NOMO-1 (cell line): ENCODE measurements around the gene VWA3A.
"Not testable (repeated sequence)": the region's sequence is repeated elsewhere in the genome, so short reads cannot be mapped to it uniquely, and the experiment has no call there.

ENCODE experiments used
- DNase-seq, 2 experiments: peaks; one replicate each; lab custom pipeline; 2025; ENCODE audit not compliant: unreplicated experiment in 2 of 2; lab: John Stamatoyannopoulos, UW

The VWA3A gene

DNA sequence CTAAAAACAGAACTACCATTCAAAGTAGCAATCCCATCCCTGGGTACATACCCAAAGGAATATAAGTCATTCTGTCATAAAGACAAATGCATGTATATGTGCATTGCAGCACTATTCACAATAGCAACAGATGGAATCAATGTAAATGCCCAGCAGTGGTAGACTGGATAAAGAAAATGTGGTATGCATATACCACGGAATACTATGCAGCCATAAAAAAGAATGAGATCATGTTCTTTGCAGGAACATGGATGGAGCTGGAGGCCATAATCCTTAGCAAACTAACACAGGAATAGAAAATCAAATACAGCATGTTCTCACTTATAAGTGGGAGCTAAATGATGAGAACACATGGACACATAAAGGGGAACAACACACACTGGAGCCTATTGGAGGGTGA, 36.2 kb downstream of the VWA3A start:
- not testable (repeated sequence) for DNase-seq

DNA sequence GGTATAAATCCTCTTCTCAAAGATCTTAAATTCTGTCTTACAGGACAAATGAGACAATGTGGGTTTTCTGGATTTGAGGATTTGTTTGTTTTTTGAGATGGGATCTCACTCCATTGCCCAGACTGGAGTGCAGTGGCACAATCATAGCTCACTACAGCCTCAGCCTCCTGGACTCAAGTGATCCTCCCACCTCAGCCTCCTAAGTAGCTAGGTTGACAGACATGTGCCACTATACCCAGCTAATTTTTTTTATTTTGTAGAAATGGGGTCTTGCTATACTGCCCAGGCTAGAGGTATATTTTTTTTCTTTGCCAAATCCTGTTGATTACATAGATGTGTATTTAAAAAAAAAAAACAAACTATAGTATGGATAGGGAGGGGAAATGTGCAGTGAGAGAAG, 38.2 kb downstream of the VWA3A start:
- no peak for DNase-seq

DNA sequence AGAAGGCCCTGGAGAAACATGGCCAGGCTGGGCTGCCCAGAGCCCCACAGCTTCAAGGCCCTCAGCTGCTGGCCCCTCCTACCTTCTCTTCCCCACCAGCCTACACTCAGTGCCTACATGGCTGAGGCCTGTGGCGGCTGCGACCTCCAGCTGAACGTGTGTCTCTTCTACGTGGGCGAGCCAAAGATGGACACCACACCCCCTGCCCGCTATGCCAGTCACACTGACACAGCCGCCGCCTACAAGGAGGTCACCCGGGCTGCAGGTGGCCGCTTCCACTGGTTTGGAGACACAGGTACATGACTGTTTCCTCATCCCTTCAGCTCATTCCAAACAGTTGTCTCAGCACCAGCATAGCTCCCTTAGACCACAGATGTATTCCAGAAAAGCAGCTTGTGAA, 40.5 kb downstream of the VWA3A start:
- DNase-seq = no peak

DNA sequence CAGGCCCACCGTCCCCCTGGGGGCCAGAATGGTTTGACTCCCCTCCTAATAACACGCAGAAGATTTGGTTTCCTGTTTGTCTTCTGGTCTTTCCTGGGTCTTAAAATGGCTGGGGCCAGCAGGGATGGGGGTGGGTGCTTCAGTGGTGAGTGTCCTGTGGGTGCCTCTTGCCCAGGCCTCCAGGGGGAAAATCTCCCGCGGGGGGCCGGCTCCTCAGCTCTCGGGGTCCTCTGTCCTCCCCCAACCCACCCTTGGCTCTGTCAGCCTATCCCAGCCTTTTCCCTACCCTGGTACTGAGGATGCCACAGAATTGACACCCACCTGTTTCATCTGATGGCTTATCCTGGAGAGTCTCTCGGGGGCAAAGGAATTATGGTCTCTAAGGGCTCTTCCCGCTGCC, 46.1 kb downstream of the VWA3A start:
- no peak for DNase-seq

DNA sequence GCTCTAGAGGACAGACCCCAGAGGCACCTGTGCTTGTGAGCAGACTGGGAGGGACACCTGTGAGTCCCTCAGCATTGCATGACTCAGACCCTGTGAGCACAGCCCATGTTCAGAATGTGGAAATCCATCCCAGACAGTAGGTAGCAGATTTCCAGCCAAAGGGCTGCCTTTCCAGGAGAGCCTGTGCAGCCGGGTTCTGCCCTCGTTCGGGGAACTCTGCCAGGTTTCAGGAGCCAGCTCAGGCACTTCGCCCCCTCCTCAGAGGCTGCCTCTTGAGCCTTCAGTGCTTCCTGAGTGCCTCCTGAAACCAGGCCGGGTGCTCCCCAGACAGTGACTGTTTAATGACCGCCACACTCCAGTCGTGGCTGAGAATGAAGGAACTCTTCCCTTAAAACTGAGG, 46.7 kb downstream of the VWA3A start:
- DNase-seq = no peak

DNA sequence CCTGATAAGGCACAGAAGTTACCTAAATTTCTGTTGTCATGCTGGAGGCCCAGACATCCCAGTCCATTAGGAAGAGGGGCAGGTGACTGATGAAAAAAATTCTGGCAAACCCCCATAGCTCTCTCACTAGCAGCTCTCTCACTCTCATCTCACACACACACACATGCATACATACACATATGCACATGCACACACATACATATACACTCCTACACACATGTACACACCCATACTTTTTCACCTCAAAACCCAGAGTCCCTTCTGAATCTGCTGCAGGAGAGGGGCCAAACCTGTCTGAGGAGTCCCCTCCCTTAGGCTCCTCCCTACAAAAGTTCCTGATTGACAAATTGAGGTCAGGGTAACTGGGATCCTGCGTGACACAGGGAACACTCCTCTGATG, 47.4 kb downstream of the VWA3A start:
- DNase-seq = no peak

DNA sequence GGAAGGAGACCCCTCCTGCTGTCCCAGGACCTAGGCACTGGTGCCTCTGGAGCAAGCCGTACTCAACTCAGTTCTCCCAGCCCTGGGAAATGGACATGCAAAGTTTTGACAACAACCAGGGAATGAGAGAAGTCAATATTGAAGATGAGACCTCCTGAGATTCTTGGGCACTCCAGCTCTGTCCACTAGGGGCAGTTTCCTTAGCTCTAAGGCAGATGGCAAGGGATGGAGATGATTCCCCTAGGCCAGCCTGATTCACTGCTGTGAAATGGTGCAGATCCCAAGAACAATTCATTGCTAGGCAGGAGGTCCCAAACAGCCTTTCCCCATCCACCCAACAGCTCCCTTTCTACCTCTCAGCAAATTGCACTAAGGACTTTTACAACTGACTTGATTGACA, 49.4 kb downstream of the VWA3A start:
- DNase-seq = no peak

DNA sequence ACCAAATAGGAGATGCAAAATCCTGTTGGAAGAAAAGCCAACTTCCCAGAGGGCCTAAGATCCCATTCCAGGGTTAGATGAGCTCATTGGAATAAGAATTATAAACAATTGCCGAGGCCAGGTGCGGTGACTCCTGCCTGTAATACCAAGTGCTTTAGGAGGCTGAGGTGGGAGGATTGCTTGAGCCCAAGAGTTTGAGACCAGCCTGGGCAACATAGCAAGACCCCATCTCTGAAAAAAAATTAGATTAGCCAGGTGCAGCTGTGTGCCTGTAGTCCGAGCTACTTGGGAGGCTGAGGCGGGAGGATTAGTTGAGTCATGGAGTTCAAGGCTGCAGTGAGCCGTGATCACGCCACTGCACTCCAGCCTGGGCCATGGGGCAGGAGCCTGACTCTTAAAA, 52.2 kb downstream of the VWA3A start:
- no peak for DNase-seq

DNA sequence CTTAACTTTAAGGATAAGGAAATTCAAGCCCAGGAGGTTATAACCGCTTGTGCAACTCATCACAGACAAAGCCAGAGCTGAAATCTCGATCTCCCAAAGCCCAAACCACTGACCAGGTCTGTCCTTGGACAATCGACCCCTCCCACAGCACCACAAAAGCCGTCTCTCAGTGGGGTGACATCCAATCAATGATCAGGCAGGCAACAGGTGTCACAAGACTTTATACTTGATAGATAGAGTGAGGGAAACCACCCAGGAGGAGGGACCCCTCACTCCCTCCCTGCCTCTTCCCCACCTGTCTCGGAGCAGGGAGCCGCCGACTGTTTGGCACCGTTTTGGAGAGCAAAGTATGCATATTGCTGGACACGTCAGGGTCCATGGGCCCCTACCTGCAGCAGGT, 55.5 kb downstream of the VWA3A start:
- no peak for DNase-seq

DNA sequence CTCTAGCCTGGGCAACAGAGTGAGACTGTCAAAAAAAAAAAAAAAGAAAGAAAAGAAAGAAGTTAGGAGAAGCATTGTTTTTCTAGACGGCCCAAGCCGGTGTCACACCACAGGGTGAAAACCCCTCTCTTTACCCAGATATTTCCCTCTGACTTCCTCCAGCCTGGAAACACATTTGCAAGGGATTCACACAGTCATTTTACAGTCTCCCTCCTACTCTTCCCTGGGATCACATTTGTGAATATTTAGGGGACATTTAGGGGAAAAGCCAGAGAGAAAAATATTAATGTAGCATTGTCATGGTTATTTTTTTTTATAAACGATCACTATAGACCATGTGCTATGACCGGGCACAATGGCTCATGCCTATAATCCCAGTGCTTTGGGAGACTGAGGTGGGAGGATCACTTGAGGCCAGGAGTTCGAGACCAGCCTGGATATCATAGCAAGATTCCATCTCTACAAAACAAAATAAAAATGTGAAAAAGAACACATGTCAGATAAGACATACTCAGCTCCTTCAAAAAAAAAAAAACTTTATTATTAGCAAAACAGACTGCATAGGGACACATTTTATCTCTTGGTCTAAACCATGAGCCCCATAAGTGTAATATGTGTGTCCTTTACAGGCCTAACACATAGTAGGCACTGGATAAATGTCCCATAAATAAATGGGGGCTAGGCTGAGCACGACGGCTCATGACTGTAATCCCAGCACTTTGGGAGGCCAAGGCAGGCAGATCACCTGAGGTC, 59.1 kb downstream of the VWA3A start:
- no peak for DNase-seq

DNA sequence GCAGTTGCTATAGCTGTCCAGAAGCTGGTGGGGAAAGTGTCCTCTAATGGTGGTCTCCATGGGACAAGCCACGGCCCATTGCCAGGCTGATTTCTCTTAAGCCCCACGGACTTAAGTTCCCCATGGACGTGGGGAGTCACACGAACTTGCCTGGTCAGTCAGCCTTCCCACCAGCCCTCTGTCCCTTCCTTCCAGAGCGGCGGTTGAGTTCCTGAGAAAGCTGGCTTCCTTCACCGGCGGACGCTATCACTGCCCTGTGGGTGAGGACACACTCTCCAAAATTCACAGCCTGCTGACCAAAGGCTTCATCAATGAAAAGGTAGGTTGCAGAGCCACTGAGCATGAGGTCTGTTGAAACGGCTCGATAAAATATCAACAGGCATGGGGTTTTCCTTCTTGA, 60.0 kb downstream of the VWA3A start:
- DNase-seq = no peak

DNA sequence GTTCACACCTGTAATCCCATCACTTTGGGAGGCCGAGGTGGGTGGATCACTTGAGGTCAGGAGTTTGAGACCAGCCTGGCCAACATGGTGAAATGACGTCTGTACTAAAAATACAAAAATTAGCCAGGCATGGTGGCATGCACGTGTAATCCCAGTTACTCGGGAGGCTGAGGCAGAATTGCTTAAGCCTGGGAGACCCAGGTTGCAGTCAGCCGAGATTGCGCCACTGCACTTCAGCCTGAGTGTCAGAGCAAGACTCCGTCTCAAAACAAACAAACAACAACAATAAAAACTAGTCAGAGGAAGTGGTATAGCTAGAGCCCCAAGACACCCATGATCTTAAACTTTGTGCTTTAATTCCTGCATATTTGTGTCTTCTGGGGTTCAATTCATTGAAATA, 60.7 kb downstream of the VWA3A start:
- DNase-seq = not testable (repeated sequence)

DNA sequence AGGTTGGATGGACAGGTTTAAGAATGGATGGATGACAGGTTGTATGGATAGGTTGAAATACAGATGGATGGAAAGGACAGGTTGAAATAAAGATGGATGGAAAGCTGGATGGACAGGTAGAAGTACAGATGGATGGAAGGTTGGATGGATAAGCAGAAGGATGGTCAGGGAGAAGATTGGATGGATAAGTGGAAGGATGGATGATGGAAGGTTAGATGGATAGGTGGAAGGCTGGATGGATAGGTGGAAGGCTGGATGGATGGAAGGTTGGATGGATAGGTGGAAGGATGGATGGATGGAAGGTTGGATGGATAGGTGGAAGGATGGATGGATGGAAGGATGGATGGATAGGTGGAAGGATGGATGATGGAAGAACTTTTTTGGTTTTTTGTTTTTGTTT, 69.1 kb downstream of the VWA3A start:
- DNase-seq = no peak

DNA sequence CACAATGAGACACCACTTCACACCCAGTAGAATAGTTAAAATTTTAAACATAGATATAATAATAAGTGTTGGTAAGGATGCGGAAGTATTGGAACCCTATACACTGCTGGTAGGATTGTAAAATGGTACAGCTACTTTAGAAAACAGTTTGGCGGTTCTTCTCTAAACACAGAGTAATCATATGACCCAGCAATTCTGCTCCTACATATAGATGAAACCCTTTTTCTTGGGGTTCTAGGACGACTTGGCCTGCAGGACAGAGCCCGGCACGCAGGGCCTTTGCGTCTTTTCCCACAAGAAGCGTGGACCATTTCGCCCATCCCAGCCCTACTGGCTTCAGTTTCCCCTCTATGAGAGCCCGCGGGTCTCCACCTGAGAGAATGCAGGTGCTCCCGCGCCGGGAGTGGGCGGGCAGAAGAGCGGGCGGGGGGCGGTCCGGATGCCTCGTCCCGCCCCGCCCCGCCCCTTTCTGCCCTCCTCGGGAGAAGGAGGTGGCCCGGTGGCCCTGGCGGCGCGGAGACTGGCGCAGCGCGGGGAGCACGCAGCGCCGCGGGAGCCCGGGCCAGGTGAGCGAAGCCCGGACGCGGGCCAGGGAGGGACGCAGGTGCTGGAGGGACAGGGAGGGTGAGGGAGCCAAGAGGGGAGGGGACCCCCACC, 69.8 kb downstream of the VWA3A start, which contains the start of gene SDR42E2:
Gene SDR42E2, plus strand, starts transcription at position 508 of the 657 bp plus-strand sequence. CDS start 3,077 bp downstream, outside the sequence.
- DNase-seq = no peak

DNA sequence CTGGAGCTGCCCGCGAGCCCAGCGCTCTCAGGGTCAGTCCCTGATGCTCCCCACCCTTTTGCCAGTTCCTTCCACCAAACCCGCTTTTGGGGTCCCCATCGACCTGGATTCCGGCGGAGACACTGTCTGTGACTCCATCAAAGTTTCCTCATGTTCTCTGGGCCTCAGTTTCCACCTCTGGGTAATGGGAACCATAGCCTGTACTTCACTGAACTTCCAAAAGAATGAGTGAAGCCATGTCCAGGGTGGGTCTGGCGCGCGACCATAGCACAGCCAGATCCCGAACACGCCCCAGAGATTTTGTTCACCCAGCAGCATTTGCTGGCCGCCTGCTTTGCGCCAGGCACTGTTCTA, 70.3 kb downstream of the VWA3A start:
- no peak for DNase-seq

DNA sequence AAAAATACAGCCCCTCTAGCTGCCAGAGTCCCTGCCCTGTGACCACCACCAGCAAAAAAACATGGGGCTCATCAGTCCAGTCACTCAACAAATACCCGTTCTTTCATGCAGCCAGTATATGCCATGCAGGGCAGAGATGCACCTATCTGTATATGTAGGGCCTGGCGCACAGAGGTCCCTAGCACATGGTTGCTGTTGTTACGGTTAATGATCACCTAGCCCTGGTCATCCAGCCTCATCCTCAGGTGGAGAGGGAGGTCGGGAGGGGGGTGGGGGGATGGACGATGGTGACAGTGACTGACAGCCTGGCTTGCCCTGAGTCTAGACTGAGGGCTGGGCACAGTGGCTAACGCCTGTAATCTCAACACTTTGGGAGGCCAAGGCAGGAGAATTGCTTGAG, 71.5 kb downstream of the VWA3A start:
- no peak for DNase-seq

DNA sequence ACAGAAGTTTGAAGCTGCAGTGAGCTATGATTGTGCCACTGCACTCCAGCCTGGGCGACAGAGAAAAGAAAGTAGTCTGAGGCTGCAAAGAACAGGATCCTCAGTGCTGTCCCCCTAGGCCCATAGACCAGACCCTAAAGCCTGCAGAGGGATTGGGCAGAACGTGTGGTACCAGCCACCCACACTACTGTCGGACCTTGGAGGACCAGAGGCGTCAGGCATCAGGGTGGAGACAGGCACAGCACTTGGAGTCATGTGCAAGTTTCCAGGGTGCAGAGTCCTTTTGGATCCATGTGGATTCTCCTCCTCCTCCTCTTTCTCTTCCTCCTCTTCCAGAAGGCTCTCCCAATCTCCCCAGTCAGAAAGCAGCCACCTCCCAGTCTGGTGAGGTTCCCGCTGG, 72.1 kb downstream of the VWA3A start:
- DNase-seq = no peak

DNA sequence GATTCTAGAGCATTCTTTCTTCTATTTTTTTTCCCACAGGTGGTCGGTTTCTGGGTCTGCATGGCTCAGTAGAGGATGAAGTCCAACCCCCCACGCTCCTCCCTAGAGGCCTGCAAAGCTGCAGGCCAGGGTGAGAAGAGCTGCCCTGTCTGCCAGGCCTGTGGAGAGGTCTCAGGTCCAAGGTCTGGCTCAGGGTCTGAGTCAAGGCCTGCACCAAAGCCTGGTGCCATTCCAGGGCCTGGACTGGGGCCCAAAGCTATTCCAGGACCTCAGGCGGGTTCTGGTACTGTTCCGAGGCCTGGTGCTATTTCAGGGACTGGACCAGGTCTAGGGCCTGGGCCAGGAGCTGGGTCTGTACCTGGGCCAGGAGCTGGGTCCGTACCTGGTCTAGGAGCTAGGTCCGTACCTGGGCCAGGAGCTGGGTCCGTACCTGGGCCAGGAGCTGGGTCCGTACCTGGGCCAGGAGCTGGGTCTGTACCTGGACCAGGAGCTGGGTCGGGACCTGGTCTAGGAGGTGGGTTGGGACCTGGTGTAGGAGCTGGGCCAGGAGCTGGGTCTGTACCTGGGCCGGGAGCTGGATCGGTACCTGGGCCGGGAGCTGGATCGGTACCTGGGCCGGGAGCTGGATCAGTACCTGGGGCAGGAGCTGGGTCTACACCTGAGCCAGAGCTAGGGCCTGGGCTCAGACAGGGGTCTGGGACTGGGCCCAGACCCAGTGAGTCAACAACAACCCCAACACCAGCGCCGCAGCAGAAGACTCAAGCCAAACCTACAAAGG, 73.4 kb downstream of the VWA3A start:
- DNase-seq = no peak

DNA sequence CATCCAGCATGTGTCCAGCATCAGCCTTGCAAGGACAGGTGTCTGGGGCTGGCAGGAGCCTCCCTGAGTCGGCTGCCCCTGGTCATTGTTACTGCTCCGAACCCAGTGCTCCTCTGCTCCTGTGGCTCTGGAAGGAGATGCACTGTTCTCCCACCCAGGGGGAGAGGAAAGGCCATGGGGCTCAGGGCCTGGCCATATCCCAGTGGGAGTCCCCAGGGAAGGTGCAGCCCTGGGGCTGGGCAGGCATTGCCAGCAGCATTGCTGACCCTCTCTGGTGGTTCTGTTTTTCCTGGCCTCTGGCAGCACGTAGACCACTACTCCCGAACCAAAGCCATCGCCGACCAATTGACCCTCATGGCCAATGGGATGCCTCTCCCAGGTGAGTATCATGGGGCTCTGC, 79.6 kb downstream of the VWA3A start:
- DNase-seq = no peak

DNA sequence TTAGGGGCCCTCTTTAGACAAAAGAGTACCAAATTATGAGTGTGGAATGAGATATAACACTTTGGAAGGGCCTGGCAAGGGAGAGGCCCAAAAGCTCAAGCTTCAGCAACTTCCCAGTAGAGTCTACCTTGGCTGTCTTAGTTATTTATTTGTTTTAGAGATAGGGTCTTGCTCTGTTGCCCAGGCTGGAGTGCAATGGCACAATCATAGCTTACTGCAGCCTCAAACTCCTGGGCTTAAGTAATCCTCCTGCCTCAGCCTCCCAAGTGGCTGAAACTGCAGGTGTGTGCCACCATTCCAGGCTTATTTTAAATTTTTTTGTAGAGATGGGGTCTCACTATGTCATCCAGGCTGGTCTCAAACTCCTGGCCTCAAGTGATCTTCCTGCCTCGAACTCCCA, 80.3 kb downstream of the VWA3A start:
- DNase-seq = not testable (repeated sequence)

DNA sequence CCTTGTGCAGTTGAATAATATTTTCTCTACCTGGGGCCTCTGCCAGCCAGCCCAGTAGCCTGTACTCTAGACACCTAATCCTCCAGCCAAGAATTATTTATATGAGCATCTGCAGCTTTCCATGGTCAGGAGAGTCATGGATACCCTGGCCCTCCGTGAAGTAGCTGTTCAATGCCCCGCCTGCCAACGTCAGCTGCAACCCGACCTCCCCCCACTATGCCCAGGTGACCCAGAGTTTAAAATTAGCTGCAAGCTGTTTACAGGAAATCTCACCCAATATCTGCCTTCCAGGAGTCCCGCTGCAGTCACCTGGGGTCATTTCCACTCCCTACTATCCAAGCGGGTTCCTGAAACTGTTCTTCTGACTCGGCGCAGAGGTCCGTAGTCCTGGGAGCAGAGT, 82.3 kb downstream of the VWA3A start:
- no peak for DNase-seq
